ENCODE data around the gene KLK14.

- TF ChIP-seq EZH2 (IDR thresholded peaks at IDR 0.05; ENCODE audit: borderline replicate concordance, insufficient read depth, low read length, poor library complexity, severe bottlenecking) (no peak), CTCF (IDR thresholded peaks at IDR 0.05; ENCODE audit: poor library complexity, severe bottlenecking) (no peak), EP300 (conservative IDR thresholded peaks at IDR 0.05; ENCODE audit: poor library complexity, severe bottlenecking) (no peak), POLR2AphosphoS5 (IDR thresholded peaks at IDR 0.05) (no peak), MXI1 (conservative IDR thresholded peaks at IDR 0.05; ENCODE audit: poor library complexity, severe bottlenecking) (no peak), REST (IDR thresholded peaks at IDR 0.05; ENCODE audit: borderline replicate concordance) (no peak), TAF1 (IDR thresholded peaks at IDR 0.05; ENCODE audit: low read depth) (no peak), SMC3 (conservative IDR thresholded peaks at IDR 0.05; ENCODE audit: poor library complexity) (no peak)
These were observed 53.0 kb downstream of the KLK14 start for GRCh38 chr19:51029718-51030117.
